ENCODE measurements around the gene RAPGEF4.

The RAPGEF4 gene

GRCh38 chr2:172804423-172804822 is 68.8 kb downstream of the RAPGEF4 start:
- Histone ChIP-seq H3K9me3 (replicated peaks in 1 of 11) (peaks cover 29 to 37% (median 34%) of the 10 kb centered on the region in 11 experiments), H3K36me3 (peaks cover 0 to 10% (median 0%) of the 10 kb centered on the region in 11 experiments; a peak in 5 of 22 replicates), H3K4me1 (no peaks in the 10 kb centered on the region), H3K4me2 (no peak overlapping the region), H4K20me1 (no peaks in the 10 kb centered on the region), H3K9ac (no peak overlapping the region), H3K27ac (no peak overlapping the region), H3K4me3 (no peak overlapping the region), H3K27me3 (no peaks in the 10 kb centered on the region)
- no peak for TF ChIP-seq Cebpa-rat (IDR thresholded peaks at IDR 0.05)

GRCh38 chr2:172806493-172806892 is 70.8 kb downstream of the RAPGEF4 start:
- Histone ChIP-seq H3K4me2 (no peak overlapping the region), H4K20me1 (no peaks in the 10 kb centered on the region), H3K9me3 (replicated peaks in 1 of 11) (peaks cover 25 to 29% (median 26%) of the 10 kb centered on the region in 11 experiments), H3K27me3 (no peaks in the 10 kb centered on the region), H3K27ac (no peak overlapping the region), H3K9ac (no peak overlapping the region), H3K4me3 (no peak overlapping the region), H3K36me3 (peaks cover 0 to 10% (median 0%) of the 10 kb centered on the region in 11 experiments; a peak in 5 of 22 replicates), H3K4me1 (peaks cover 5 to 13% (median 10%) of the 10 kb centered on the region in 10 experiments; a peak in 18 of 20 replicates)
- no peak for TF ChIP-seq Cebpa-rat (IDR thresholded peaks at IDR 0.05)

GRCh38 chr2:172806996-172807395 is 71.4 kb downstream of the RAPGEF4 start:
- H3K27me3 ChIP-seq, result no peaks in the 10 kb centered on the region
- no peaks in the 10 kb centered on the region for H4K20me1 ChIP-seq
- peaks cover 0 to 10% (median 0%) of the 10 kb centered on the region in 11 experiments; a peak in 5 of 22 replicates for H3K36me3 ChIP-seq
- H3K4me2 ChIP-seq, result no peak overlapping the region
- peaks cover 20 to 24% (median 21%) of the 10 kb centered on the region in 11 experiments for H3K9me3 ChIP-seq (replicated peaks in 1 of 11)
- H3K4me3 ChIP-seq, result no peak overlapping the region
- H3K4me1 ChIP-seq, result peaks cover 5 to 14% (median 11%) of the 10 kb centered on the region in 10 experiments; a peak in 18 of 20 replicates
- H3K9ac ChIP-seq, result no peak overlapping the region
- no peak for TF ChIP-seq Cebpa-rat (IDR thresholded peaks at IDR 0.05)
- H3K27ac ChIP-seq, result no peak overlapping the region

GRCh38 chr2:172808156-172808555 is 72.5 kb downstream of the RAPGEF4 start:
- peaks cover 9 to 12% (median 10%) of the 10 kb centered on the region in 11 experiments for H3K9me3 ChIP-seq (replicated peaks in 1 of 11)
- no peak overlapping the region for H3K27ac ChIP-seq
- peaks cover 0 to 6% (median 0%) of the 10 kb centered on the region in 11 experiments; a peak in 2 of 22 replicates for H3K36me3 ChIP-seq
- H3K4me2 ChIP-seq, result no peak overlapping the region
- peaks cover 5 to 14% (median 11%) of the 10 kb centered on the region in 10 experiments; a peak in 18 of 20 replicates for H3K4me1 ChIP-seq
- H3K9ac ChIP-seq, result no peak overlapping the region
- H4K20me1 ChIP-seq, result no peaks in the 10 kb centered on the region
- no peak overlapping the region for H3K4me3 ChIP-seq
- H3K27me3 ChIP-seq, result no peaks in the 10 kb centered on the region
- no peak for TF ChIP-seq Cebpa-rat (IDR thresholded peaks at IDR 0.05)

GRCh38 chr2:172811027-172811426 is 75.4 kb downstream of the RAPGEF4 start:
- Histone ChIP-seq H3K4me3 (no peak overlapping the region), H3K9me3 (replicated peaks in 1 of 11) (no peaks in the 10 kb centered on the region), H3K9ac (no peak overlapping the region), H3K27me3 (no peaks in the 10 kb centered on the region), H3K4me2 (peak overlapping the region in 10 of 11 experiments; percentile 3 to 59 (median 25); a peak in 14 of 22 replicates), H3K36me3 (no peaks in the 10 kb centered on the region), H4K20me1 (no peaks in the 10 kb centered on the region), H3K27ac (no peak overlapping the region), H3K4me1 (peaks cover 5 to 14% (median 11%) of the 10 kb centered on the region in 10 experiments; a peak in 18 of 20 replicates)
- TF ChIP-seq Cebpa-rat (IDR thresholded peaks at IDR 0.05), result no peak

- H3K4me2 ChIP-seq, result no peak overlapping the region
- H3K4me1 ChIP-seq, result peaks cover 5 to 14% (median 11%) of the 10 kb centered on the region in 10 experiments; a peak in 18 of 20 replicates
- TF ChIP-seq Cebpa-rat (IDR thresholded peaks at IDR 0.05), result no peak
- no peak overlapping the region for H3K9ac ChIP-seq
- H3K27me3 ChIP-seq, result no peaks in the 10 kb centered on the region
- H3K9me3 ChIP-seq (replicated peaks in 1 of 11), result no peaks in the 10 kb centered on the region
- H3K27ac ChIP-seq, result no peak overlapping the region
- no peaks in the 10 kb centered on the region for H3K36me3 ChIP-seq
- no peaks in the 10 kb centered on the region for H4K20me1 ChIP-seq
- H3K4me3 ChIP-seq, result no peak overlapping the region
Observed at GRCh38 chr2:172812158-172812744, 76.6 kb downstream of the RAPGEF4 start.

- no peak overlapping the region for H3K27ac ChIP-seq
- no peak overlapping the region for H3K9ac ChIP-seq
- TF ChIP-seq Cebpa-rat (IDR thresholded peaks at IDR 0.05), result no peak
- no peaks in the 10 kb centered on the region for H3K9me3 ChIP-seq (replicated peaks in 1 of 11)
- peaks cover 5 to 14% (median 11%) of the 10 kb centered on the region in 10 experiments; a peak in 18 of 20 replicates for H3K4me1 ChIP-seq
- no peak overlapping the region for H3K4me2 ChIP-seq
- H3K36me3 ChIP-seq, result no peaks in the 10 kb centered on the region
- no peak overlapping the region for H3K4me3 ChIP-seq
- no peaks in the 10 kb centered on the region for H4K20me1 ChIP-seq
- no peaks in the 10 kb centered on the region for H3K27me3 ChIP-seq
Observed at GRCh38 chr2:172813314-172813888, 77.8 kb downstream of the RAPGEF4 start.

- no peak overlapping the region for H3K4me2 ChIP-seq
- no peak overlapping the region for H3K4me3 ChIP-seq
- H3K9me3 ChIP-seq (replicated peaks in 1 of 11), result no peaks in the 10 kb centered on the region
- no peaks in the 10 kb centered on the region for H4K20me1 ChIP-seq
- no peaks in the 10 kb centered on the region for H3K36me3 ChIP-seq
- H3K4me1 ChIP-seq, result peaks cover 5 to 13% (median 9%) of the 10 kb centered on the region in 10 experiments
- TF ChIP-seq Cebpa-rat (IDR thresholded peaks at IDR 0.05), result no peak
- no peaks in the 10 kb centered on the region for H3K27me3 ChIP-seq
- H3K9ac ChIP-seq, result no peak overlapping the region
- H3K27ac ChIP-seq, result no peak overlapping the region
Observed at GRCh38 chr2:172817411-172817810, 81.8 kb downstream of the RAPGEF4 start.

- Histone ChIP-seq H3K27ac (no peak overlapping the region), H3K4me1 (peaks cover 9 to 18% (median 13%) of the 10 kb centered on the region in 10 experiments), H4K20me1 (no peaks in the 10 kb centered on the region), H3K36me3 (no peaks in the 10 kb centered on the region), H3K27me3 (no peaks in the 10 kb centered on the region), H3K4me2 (no peak overlapping the region), H3K9me3 (replicated peaks in 1 of 11) (no peaks in the 10 kb centered on the region), H3K4me3 (no peak overlapping the region), H3K9ac (no peak overlapping the region)
- TF ChIP-seq Cebpa-rat (IDR thresholded peaks at IDR 0.05), result no peak
Observed at GRCh38 chr2:172819943-172820342, 84.3 kb downstream of the RAPGEF4 start.

Data from BLaER1 treated with 17β-estradiol and CSF1 and Interleukin-3, amounts not matched to agents 10 nM and 100 nM (cell line).